ENCODE data around the gene NPLOC4.

DNA sequence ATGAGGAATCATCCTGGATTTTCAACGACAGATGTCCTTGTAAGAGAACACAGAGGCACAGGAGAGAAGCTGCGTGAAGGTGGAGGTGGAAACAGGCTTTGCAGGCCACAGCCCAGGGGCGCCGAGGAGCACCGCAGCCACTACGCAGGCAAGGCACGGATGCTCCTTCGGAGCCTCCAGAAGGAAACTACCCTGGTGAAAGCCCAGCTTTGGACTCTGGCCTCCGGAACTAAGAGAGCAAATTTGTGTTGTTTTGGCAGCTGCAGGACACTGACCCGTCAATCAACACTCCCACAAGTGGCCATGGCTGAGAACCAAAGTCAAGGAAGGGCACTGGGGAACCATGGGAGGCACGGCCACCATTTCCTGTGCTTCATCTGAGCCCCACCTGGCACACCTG lies 43.2 kb upstream of the NPLOC4 start:
- TF ChIP-seq CTCF (IDR thresholded peaks at IDR 0.05) = no peak
- no peak for TF ChIP-seq ZFX (IDR thresholded peaks at IDR 0.05; ENCODE audit: borderline replicate concordance)

Measured in 22Rv1 (cell line).